ENCODE data around the gene SPHK2. TPM values are rescaled to one million over a fixed set of nuclear protein-coding genes. Genes with fewer than 3 reads are reported as not detected.

Gene SPHK2
- total RNA-seq, 4 donors from 2014 or later = 7.0 to 10.9 (median 9.7) TPM

GRCh38 chr19:48670699-48671445 is 51.6 kb downstream of the SPHK2 start:
- Histone ChIP-seq H3K9me3 (no peaks in the 10 kb centered on the region), H3K4me3 (no peak overlapping the region), H3K27me3 (no peaks in the 10 kb centered on the region), H3K36me3 (no peaks in the 10 kb centered on the region), H3K27ac (no peak overlapping the region), H3K4me1 (peaks cover 0 to 11% (median 8%) of the 10 kb centered on the region in 3 donors)
- 75 to 76% methylated on average over 10 to 15 of the region's 21 CpGs for WGBS, 2 donors
- intact Hi-C loops (cut with DNase I) = no loop called here
- TF ChIP-seq CTCF (IDR thresholded peaks at IDR 0.05) (no peak), POLR2A (IDR thresholded peaks at IDR 0.05) (no peak)
- DNase-seq = no peak

- H3K27ac ChIP-seq = no peak overlapping the region
- no peaks in the 10 kb centered on the region for H3K36me3 ChIP-seq
- H3K4me1 ChIP-seq = peaks cover 0 to 18% (median 8%) of the 10 kb centered on the region in 3 donors
- WGBS, 2 donors = 85 to 87% methylated on average over 5 of the region's 10 CpGs
- no peaks in the 10 kb centered on the region for H3K27me3 ChIP-seq
- no peak overlapping the region for H3K4me3 ChIP-seq
- H3K9me3 ChIP-seq = no peaks in the 10 kb centered on the region
- TF ChIP-seq CTCF (IDR thresholded peaks at IDR 0.05) (no peak), POLR2A (IDR thresholded peaks at IDR 0.05) (no peak)
- intact Hi-C loops (cut with DNase I) = no loop called here
- no peak for DNase-seq
Observed at GRCh38 chr19:48671446-48671995, 52.2 kb downstream of the SPHK2 start.

- 84 to 98% methylated on average over 11 of the region's 25 CpGs for WGBS, 2 donors
- TF ChIP-seq CTCF (IDR thresholded peaks at IDR 0.05) (no peak), POLR2A (IDR thresholded peaks at IDR 0.05) (no peak)
- intact Hi-C loops (cut with DNase I) = no loop called here
- DNase-seq = no peak
- Histone ChIP-seq H3K36me3 (no peaks in the 10 kb centered on the region), H3K4me1 (peaks cover 0 to 23% (median 8%) of the 10 kb centered on the region in 3 donors), H3K27me3 (no peaks in the 10 kb centered on the region), H3K27ac (no peak within 1 kb of the TSS), H3K9me3 (no peaks in the 10 kb centered on the region), H3K4me3 (no peak within 1 kb of the TSS)
Observed at GRCh38 chr19:48672994-48673393, 53.7 kb downstream of the SPHK2 start, which contains the start of gene NTN5. TSS of gene NTN5 (minus strand) at chr19:48673017. CDS start at chr19:48670986, 2,031 bp downstream.

GRCh38 chr19:48673436-48674100 is 54.3 kb downstream of the SPHK2 start:
- H3K4me1 ChIP-seq = peaks cover 0 to 28% (median 8%) of the 10 kb centered on the region in 3 donors
- TF ChIP-seq POLR2A (IDR thresholded peaks at IDR 0.05) (no peak), CTCF (IDR thresholded peaks at IDR 0.05) (no peak)
- no peaks in the 10 kb centered on the region for H3K9me3 ChIP-seq
- intact Hi-C loops (cut with DNase I) = no loop called here
- DNase-seq = no peak
- H3K4me3 ChIP-seq = no peak overlapping the region
- WGBS, 2 donors = 75 to 85% methylated on average over 5 to 17 of the region's 25 CpGs
- H3K36me3 ChIP-seq = no peaks in the 10 kb centered on the region
- no peak overlapping the region for H3K27ac ChIP-seq
- no peaks in the 10 kb centered on the region for H3K27me3 ChIP-seq
